MM.1S (cell line): ENCODE data around the gene TIMD4.

ENCODE experiments used
- CTCF ChIP-seq: fragments of 300-600 bp; sonication (generic); IDR thresholded peaks from 2 replicates; pipeline ENCODE4 v1.5.1; 2016; ENCODE audit warnings: antibody characterized with exemption, low read length, mixed read lengths
- EZH2 ChIP-seq: fragments of 300-600 bp; sonication (generic); optimal IDR thresholded peaks from 2 replicates; pipeline ENCODE3; 2017; ENCODE audit warnings: low read depth, mild to moderate bottlenecking, antibody characterized with exemption, low read length, mixed read lengths
- EZH2phosphoT487 ChIP-seq: fragments of 300-600 bp; sonication (generic); IDR thresholded peaks from 2 replicates; pipeline ENCODE4 v1.6.1; 2018; ENCODE audit warnings: antibody characterized with exemption, low read length

GRCh38 chr5:156914371-156914737, 48.7 kb downstream of the TIMD4 start:
- no peak for TF ChIP-seq EZH2
- TF ChIP-seq CTCF, result no peak
- TF ChIP-seq EZH2phosphoT487, result no peak
